HEK293 (cell line): Measurements from ENCODE around the gene DIS3L2.

Experiments used
- CTCF ChIP-seq: fragments of 450-650 bp; formaldehyde crosslinking; IDR thresholded peaks from 2 replicates; pipeline ENCODE4 v1.5.1; 2016; ENCODE audit warnings: missing biosample characterization, missing genetic modification characterization
- ZBTB21 ChIP-seq: fragments of 450-650 bp; formaldehyde crosslinking; IDR thresholded peaks from 2 replicates; pipeline ENCODE4 v1.5.1; 2017; ENCODE audit warnings: missing biosample characterization, missing genetic modification characterization
- ZBTB7A ChIP-seq: fragments of 450-650 bp; formaldehyde crosslinking; IDR thresholded peaks from 2 replicates; pipeline ENCODE4 v1.5.1; 2016; ENCODE audit warnings: low read depth, missing biosample characterization, missing genetic modification characterization

- TF ChIP-seq ZBTB7A (tag by site-specific recombination) (no peak), ZBTB21 (tag by site-specific recombination) (no peak), CTCF (tag by site-specific recombination) (no peak)
Observed at GRCh38 chr2:232146294-232146693, 184.8 kb downstream of the DIS3L2 start.
